Activated naive CD4-positive, alpha-beta T cell treated with Interleukin-2 at 50 U/mL for 16 hours (primary cell): ENCODE measurements around the gene MINK1.

Experiments
- DNase-seq: peaks from one replicate; pipeline ENCODE4 v3.0.0-alpha.2; 2020

Gene MINK1

DNA sequence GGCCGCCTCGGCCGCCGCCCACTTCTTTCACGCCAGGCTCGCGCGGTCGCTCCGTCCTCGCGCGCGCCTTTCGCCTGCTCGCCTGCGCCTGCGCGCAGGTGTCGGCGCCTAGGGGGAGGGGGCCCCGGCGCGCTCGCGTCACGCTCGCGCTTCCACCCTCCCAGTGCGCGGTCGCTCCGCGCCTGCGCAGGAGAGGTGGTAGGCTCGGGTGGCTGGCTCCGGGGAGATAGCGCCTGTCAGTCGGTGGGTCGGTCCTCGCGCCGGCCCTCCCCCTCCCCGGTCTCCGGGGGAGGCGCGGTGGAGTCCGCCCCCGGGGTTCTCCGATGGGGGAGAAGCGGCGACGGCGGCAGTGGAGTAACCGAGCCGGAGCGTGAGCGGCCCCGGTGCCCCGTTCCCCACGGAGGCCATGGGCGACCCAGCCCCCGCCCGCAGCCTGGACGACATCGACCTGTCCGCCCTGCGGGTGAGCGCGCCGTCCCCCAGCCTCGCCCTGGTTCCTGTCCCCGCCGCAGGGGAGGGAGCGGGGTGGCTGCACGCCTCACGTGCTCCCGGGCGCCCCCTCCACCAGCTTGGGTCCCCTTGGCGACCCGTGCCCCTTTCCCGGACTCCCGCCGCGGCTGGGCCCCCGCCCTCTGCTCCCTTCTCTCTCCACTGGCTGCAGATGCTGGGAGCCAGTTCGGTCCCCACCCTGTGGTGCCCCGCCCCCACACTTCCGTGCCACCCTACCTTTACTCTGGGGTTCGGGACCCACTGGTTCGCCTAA is at the start of gene MINK1:
MINK1 (plus strand) TSS at position 163 of the 763 bp plus-strand sequence; CDS start at position 407, 244 bp downstream.
- DNase-seq: peak; percentile 89

GRCh38 chr17:4785311-4786105 is 47.6 kb upstream of the MINK1 start:
- peak; percentile 22 for DNase-seq

- no peak for DNase-seq
Measured at GRCh38 chr17:4786106-4786511, 47.0 kb upstream of the MINK1 start, which contains the start of gene VMO1. TSS of gene VMO1 (minus strand) at chr17:4786364. CDS start at chr17:4786352, 12 bp downstream.

DNA sequence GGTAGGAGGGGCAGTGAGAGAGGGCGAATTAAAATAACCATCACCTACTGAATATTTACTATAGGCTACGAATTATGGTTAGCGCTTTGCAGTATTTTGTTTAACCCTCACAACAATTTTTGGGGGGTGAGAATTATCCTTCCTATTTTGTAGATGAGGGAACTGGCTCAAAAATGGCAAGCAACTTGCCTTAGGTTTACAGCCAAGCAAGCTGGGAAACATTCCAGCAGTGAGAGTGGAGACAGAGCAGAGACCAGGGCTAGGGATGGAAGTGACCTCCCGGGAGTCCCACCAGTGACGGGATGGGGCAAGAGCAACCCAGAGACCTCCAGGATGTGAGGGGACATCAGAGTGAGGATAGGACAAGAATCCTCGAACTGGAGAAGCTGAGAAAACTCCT is 46.6 kb upstream of the MINK1 start:
- no peak for DNase-seq

GRCh38 chr17:4788159-4788806 is 44.9 kb upstream of the MINK1 start:
- no peak for DNase-seq

GRCh38 chr17:4788807-4789700 is 44.1 kb upstream of the MINK1 start, which contains the start of gene GLTPD2:
TSS of gene GLTPD2 (plus strand) at chr17:4788964. CDS start at chr17:4789012, 48 bp downstream.
- DNase-seq: no peak

- no peak for DNase-seq
Measured at GRCh38 chr17:4789701-4789950, 43.5 kb upstream of the MINK1 start.

GRCh38 chr17:4789951-4790704 is 43.0 kb upstream of the MINK1 start:
- DNase-seq: peak; percentile 80

GRCh38 chr17:4790705-4791088 is 42.4 kb upstream of the MINK1 start:
- DNase-seq: no peak

DNA sequence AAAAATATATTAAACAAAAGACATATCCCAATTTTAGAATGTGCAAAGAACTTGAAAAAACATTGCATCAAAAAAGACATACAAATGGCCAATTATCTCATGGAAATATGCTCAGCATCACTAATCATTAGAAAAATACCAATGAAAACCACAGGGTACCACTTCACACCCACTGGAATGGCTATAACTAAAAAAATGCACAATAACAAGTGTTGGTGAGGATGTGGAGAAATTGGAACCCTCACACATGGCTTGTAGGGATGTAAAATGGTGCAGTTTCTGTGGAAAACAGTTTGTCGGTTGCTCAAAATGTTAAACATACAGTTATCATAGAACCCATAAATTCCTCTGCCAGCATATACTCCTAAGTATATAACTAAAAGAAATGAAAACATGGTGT is 38.0 kb upstream of the MINK1 start:
- no peak for DNase-seq

DNA sequence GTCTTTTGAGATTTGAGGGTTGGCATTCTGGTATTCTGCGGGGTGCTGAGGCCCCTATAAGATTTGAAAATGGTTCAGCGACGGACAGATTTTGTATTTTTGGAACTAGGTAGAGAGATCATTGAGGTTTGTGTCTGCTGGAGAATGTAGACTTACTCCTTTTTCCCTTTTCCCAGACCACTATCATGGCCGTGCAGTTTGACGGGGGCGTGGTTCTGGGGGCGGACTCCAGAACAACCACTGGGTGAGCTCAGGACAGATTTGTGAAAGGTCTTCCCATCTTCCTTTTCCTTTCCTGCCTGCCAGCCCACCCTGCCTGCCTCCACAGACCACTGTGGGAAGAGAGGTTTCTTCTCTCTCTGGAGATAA is 36.6 kb upstream of the MINK1 start:
- DNase-seq: peak; percentile 46

GRCh38 chr17:4800462-4801196 is 32.5 kb upstream of the MINK1 start:
- no peak for DNase-seq

DNA sequence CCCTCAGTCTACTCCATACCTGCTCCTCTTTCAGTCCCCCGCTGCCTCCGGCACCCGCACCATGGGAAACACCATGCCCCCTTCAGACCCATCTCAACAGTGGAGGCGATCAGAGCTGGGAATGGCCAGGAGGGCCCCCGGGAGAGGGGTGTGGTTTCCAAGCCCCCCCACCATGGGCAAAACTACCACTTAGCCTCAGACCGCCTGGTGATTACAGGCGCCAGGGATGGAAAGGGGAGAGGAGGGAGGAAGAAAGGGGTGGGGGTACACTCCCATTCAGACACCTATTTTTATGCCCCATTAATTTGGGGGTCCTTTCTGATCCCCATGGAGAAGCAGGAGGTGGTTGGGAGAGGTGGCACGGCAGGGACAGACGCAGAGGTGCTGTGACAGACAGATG is 30.9 kb upstream of the MINK1 start, which contains the start of gene C17orf114:
C17orf114 (minus strand) TSS at position 101 of the 400 bp plus-strand sequence.
- no peak for DNase-seq

DNA sequence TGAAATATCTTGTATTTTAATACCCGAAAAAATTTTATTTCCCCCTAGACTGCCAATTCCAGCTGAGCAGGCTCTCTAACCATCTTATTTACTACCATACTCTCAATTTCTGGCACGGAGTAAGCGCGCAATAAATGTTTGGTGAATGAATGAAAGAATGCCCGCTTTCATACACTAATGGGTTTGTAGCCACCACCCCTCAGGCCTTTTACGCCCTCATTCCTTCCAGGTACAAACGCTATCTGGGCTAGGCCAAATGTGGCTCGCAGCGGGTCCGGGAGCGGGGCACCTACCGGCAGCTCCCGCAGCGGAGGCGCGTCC is 26.7 kb upstream of the MINK1 start:
- DNase-seq: no peak

- peak; percentile 88 for DNase-seq
Measured at GRCh38 chr17:4806777-4807604, 26.1 kb upstream of the MINK1 start, which contains the start of gene PLD2. TSS of gene PLD2 (plus strand) at chr17:4807152. CDS start at chr17:4807773, 621 bp downstream.

GRCh38 chr17:4807605-4808377 is 25.3 kb upstream of the MINK1 start:
- no peak for DNase-seq

GRCh38 chr17:4808378-4808767 is 24.8 kb upstream of the MINK1 start:
- no peak for DNase-seq

DNA sequence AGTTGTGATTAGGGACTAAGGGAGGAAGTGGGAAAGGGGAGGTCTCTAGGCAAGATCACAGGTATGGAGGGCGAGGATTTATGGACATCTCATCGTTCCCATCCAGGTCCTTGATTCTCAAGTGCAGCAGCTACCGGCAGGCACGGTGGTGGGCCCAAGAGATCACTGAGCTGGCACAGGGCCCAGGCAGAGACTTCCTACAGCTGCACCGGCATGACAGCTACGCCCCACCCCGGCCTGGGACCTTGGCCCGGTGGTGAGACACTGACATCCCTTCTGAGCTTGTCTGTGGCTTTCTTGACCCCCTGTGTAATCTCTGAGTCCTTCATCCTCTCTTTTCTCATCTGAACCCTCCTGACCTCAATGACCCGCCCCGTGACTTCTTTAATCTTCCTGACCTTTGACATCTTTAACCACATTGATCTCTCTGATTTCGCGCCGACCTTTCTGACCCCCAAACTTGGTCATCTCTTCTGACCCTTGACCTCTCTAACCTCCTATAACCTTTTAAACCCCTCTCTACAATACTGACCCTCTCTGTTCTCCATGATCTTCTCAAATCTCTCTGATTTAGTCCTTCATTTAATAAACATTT is 22.3 kb upstream of the MINK1 start:
- no peak for DNase-seq

- DNase-seq: no peak
Measured at GRCh38 chr17:4811471-4811870, 21.7 kb upstream of the MINK1 start.
